ENCODE data around the gene SPATA9. TPM values are rescaled to one million over a fixed set of nuclear protein-coding genes. Genes with fewer than 3 reads are reported as not detected.
A peak's percentile ranks its signal among the peaks of the same experiment; 100 is the strongest.

Gene SPATA9
- total and polyA plus RNA-seq, 9 of the 15 experiments (the other 6 are each of a cell fraction or from before 2014, with no cell fraction given): 0.16 to 5.5 (median 0.39) TPM; not detected in 3

DNA sequence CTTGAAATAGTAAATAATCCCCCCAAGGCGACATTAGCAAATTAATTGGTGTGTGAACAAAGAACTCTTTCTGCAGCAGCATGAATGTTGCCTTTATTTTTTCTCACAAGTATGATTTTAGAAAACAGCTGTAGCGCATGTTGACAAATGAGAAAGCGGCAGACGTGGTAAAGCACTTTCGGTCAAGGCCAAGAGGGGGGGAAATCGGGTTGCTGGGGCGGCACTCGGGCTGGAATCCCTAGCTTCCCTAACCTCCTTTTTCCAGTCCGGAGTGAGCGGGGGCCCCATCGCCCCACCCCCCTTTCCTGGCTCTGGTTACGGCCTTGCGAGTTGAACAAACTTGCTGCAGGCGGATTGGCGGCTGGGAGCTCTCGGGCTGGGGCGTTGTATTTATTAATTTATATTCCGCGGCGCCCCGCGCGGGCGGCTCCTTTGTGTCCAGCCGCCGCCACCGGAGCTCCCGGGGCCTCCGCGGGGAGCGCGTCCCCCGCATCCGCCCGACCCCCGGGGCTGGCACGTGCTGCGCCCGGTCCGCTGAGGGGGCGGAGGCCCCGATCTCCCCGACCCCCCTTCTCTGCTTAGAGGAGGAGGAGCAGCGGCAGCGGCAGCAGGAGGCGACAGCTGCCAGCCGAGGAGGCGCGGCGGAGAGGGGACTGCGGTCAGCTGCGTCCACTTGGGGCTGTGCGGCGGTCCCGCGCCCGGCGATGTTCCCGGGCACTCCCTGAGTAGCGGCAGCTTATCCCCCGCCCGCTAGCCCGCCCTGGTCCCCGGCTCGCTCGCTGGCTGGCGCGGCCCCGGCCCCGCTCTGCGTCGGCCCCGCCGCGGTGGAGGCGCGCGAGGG, 48.2 kb upstream of the SPATA9 start, which contains the start of gene RHOBTB3 (continued):
- TF ChIP-seq ZNF263 (CRISPR knock-in tag; IDR thresholded peaks at IDR 0.05; ENCODE audit: borderline replicate concordance) (no peak), ZHX1 (conservative IDR thresholded peaks at IDR 0.05; ENCODE audit: low read length) (no peak), ZNF174 (CRISPR knock-in tag; IDR thresholded peaks at IDR 0.05) (no peak), RFX1 (IDR thresholded peaks at IDR 0.05) (no peak), SOX6 (IDR thresholded peaks at IDR 0.05) (peak; percentile 82), ZNF347 (CRISPR knock-in tag; IDR thresholded peaks at IDR 0.05; ENCODE audit: low read depth) (no peak), ZBTB1 (CRISPR knock-in tag; IDR thresholded peaks at IDR 0.05; ENCODE audit: borderline replicate concordance, low read depth) (peak; percentile 89), ZFP36 (IDR thresholded peaks at IDR 0.05; ENCODE audit: low read depth, low read length, partially characterized antibody) (no peak), ZNF77 (CRISPR knock-in tag; IDR thresholded peaks at IDR 0.05) (no peak), ZNF395 (CRISPR knock-in tag; IDR thresholded peaks at IDR 0.05) (no peak)
- TF ChIP-seq, protein P1, sequence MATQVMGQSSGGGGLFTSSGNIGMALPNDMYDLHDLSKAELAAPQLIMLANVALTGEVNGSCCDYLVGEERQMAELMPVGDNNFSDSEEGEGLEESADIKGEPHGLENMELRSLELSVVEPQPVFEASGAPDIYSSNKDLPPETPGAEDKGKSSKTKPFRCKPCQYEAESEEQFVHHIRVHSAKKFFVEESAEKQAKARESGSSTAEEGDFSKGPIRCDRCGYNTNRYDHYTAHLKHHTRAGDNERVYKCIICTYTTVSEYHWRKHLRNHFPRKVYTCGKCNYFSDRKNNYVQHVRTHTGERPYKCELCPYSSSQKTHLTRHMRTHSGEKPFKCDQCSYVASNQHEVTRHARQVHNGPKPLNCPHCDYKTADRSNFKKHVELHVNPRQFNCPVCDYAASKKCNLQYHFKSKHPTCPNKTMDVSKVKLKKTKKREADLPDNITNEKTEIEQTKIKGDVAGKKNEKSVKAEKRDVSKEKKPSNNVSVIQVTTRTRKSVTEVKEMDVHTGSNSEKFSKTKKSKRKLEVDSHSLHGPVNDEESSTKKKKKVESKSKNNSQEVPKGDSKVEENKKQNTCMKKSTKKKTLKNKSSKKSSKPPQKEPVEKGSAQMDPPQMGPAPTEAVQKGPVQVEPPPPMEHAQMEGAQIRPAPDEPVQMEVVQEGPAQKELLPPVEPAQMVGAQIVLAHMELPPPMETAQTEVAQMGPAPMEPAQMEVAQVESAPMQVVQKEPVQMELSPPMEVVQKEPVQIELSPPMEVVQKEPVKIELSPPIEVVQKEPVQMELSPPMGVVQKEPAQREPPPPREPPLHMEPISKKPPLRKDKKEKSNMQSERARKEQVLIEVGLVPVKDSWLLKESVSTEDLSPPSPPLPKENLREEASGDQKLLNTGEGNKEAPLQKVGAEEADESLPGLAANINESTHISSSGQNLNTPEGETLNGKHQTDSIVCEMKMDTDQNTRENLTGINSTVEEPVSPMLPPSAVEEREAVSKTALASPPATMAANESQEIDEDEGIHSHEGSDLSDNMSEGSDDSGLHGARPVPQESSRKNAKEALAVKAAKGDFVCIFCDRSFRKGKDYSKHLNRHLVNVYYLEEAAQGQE (IDR thresholded peaks at IDR 0.05; ENCODE audit: borderline replicate concordance): peak; percentile 92
- TF ChIP-seq, protein P1 (CRISPR knock-in tag; IDR thresholded peaks at IDR 0.05; ENCODE audit: low read depth): peak; percentile 79
